Stimulated activated CD8-positive, alpha-beta memory T cell treated with anti-CD3 and anti-CD28 coated beads, Interleukin-2, amount 100 ng/mL, for 1 hour (primary cell): ENCODE measurements around the gene RFPL3.
"Not testable (repeated sequence)": the region's sequence is repeated elsewhere in the genome, so short reads cannot be mapped to it uniquely, and the experiment has no call there.

Experiments
- DNase-seq, 2 donors: peaks; one replicate each; pipeline ENCODE4 v3.0.0-alpha.2; 2020; ENCODE audit warnings: low read depth in 2 of 2

Gene RFPL3

GRCh38 chr22:32357567-32357966, at the start of gene RFPL3:
Gene RFPL3, plus strand, starts transcription at chr22:32357867. Its CDS starts 205 bp downstream, at chr22:32358072.
- not testable (repeated sequence) for DNase-seq

DNA sequence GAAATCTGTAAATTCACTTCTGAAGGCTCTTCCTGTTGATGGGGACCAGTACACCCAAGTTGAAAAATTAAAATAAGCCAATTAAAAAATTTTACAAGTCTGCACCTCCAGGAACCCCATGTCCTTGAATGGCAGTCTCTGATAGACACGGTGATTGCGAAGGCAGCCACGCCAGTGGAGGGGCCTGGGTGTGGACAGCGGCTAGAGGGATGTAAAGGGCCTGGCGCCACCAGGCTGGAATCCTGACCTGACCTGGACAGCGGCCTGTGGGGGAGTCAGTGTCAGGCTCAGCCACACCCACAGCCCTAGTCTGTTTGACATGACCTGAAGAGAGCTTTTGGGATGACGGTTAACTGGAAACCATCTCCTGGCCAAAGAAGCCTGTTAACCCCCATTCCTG, 49.5 kb upstream of the RFPL3 start:
- no peak for DNase-seq

DNA sequence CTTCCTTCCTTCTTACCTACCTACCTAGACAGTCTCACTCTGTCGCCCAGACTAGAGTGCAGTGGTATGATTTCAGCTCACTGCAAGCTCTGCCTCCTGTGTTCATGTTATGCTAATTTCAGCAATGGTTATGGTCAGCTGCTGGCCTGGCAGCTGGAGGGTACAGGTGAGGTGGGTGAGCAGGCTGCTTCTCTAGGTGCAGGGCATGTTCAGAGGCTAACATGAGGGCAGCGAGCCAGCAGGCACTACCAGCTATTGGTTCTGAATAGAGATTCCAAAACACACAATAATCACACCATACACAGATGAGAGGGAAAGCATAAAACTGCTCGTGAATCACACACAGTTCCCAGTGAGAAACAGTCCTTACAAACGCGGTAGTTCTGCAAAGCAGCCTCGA, 48.7 kb upstream of the RFPL3 start:
- DNase-seq, result no peak

DNA sequence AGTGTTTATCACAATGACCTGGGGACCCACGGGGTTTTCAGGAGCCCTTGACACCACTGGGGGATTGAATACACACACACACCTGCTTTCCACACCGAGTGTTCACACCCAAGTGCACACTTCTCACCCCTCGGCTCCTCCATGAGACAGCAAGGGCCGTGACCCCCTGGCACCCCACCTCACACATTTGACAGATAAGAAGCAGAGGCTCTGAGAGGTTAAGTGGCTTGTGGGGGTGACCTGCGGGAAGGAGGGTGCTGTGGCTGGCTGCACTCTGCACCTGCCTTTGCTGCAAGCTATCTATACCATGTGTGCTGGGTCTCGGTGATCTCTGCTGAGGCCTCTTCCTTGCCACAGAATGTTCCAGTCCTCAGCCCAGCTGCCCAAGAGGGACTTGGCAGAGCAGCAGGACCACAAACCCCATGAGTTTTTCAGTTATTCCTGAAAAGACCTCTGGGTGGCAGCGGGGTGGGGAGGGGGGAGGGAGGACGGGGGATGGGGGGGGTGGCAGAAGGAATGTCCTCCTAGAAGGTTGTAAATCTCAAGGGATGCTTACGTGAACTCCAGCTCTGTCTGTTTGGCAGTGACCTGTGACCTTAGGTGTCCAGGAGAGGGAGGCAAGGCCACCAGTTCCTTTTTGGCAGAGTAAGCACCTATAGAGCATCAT, 47.9 kb upstream of the RFPL3 start:
- no peak for DNase-seq

DNA sequence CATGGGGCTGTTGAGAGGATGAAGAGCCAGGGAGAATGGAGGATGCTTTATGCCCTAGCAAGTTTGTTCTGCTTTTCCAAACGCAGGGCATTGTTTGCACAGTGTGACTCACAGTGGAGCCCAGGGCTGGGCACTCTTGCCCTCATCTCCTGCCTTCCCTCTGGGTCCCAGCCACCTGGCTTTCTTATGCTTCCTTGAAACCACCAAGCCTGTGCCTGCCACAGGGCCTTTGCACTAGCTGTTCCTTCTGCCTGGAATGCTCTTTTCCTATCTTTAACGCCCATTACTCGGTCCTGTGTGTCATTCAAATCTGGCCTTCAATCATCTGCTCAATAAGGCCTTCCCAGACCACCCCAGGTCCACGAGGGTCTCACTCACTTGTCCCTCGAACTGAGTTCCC, 46.9 kb upstream of the RFPL3 start:
- DNase-seq, result no peak

GRCh38 chr22:32311551-32312071, 46.1 kb upstream of the RFPL3 start:
- DNase-seq, result no peak

DNA sequence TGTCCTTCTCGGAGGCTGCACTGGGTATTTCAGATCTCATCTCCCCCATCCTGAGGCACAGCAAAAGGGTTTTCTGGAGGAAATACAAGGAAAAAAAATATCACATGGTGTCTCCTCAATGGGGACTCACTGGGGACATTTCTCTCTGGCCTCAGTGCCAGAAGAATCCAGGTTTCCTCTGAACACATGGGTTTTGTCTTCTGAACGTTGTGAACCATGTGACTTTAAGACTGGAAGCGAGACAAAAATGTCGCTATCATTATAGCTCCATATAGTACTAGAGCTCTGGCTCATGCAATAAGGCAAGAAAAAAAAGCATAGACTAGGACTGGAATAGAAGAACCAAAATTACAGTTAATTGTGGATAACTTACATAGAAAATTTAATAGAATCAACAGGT, 44.9 kb upstream of the RFPL3 start:
- no peak for DNase-seq

DNA sequence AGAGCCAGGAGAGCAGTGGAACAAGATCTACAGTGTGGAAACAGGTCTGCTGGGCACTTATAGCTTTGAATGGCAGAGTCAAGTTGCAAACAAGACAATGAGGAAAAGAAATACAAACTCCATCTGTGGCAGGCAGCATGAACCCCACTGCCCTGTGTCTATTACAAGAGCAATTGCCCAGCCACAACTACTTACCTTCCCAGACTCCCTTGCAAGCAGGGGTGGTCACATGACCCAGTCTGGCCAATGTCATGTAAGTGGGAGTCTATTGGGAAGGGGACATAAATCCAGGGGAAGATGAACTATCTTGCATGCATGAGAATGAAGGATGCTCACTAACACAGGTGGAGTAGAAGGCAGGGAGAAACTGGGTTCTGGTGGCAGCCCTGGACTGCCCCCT, 44.1 kb upstream of the RFPL3 start:
- DNase-seq, result no peak

DNA sequence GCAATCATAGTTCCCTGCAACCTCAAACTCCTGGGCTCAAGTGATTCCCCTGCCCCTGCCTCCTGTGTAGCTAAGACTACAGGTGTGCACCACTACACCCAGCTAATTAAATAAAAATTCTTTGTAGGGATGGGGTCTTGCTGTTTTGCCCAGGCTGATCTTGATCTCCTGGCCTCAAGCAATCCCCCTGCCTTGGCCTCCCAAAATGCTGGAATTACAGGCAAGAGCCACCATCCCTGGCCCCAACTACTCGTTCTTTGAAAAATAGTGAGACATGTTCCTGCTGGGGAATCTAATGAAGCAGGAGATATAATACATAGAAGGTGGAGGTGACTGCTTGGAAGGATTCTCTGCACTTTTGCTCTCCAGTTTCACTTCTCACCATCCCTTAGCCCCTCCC, 40.1 kb upstream of the RFPL3 start:
- no peak for DNase-seq

DNA sequence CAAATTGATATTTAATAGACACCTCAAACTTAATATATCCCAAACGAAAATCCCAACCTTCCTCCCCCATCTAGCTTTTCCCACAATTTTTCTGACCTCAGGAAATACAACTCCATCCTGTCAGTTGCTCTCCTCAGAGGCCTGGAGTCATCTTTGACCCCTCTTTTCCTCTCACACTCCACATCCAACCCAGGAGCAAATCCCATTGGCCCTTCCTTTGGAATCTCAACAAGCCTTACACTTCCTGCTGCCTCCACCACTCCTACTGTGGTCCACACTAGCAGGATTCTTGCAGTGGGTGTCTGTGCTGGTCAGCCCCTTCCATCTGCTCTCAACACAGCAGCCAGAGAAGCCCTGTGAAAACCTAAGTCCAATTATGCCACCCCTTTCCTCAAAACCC, 39.3 kb upstream of the RFPL3 start:
- DNase-seq, result no peak

DNA sequence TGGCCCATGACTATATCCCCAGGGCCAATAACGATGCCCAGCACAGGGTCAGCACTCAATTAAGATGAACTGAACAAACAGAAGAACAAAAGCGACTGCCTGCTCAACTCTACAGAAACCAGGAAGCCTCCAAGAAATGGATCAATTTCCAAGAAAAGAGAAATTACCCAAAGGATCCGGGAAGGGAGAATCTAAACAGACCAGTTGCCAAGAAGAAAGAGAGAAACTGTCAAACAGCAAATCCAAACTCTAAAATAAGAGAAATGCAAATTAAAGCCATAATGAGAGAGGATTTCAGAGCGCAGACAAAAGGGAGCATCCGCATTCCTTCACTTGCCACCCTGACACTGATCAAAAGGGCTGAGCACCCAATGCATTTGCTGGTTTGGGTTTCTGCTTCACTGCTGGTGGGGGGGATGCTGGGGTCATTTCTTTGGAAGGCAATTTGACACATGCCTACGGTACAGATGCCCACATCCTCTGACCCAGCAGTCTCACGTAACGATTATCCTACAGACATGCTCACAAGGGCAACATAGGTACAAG, 37.7 kb upstream of the RFPL3 start:
- no peak for DNase-seq

GRCh38 chr22:32322986-32323385, 34.7 kb upstream of the RFPL3 start:
- DNase-seq, result no peak

DNA sequence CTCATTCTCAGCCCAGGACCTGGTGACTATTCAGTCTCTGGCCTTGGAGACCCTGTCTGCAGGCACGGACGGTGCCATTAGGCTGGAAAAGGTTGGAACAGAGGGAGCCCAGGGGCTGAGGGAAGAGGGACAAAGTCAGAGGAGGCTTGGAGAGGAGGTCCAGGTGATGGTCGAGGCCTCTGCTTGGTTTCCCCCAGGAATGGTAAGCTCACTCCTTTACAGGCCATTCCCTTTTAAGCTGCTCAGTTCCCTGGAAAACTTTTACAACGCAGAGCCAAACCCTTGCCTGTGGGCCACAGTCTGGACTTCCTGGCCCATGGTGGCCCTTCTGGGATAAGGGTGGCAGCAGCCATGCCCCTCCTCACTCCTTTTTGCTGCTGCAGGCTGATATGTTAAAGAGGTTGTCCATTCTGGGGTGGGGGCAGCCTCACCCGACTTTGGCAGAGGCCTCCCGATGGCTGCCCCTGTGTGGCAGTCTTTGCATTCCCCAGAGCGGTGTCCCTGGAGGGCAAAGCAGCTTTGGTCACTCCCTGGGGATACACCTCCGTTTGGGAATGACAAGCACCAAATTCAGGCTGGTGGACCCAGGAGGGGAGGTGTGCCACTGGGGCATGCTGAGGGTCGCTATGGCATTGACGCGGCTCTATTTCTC, 34.0 kb upstream of the RFPL3 start:
- no peak for DNase-seq

- no peak for DNase-seq
These were observed 32.9 kb upstream of the RFPL3 start for GRCh38 chr22:32324505-32325415.

DNA sequence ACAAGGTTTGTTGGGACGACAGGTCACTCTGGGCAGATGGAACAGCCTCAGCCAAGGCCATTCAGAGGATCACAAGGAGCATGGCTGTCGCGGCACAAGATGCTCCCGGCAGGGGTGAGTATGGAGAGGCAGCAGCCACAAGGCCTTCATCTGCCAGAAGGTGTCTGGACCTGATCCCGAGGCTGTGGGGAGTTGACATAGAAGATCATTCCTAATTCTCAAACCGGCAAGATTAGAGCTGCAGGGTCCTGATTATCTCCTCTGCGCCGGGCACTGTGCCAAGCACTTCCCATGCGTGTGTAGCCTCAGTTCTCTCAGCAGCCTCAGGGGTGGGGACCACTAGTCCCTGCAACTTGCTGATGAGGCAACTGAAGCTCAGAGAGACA, 32.3 kb upstream of the RFPL3 start:
- DNase-seq, result no peak

DNA sequence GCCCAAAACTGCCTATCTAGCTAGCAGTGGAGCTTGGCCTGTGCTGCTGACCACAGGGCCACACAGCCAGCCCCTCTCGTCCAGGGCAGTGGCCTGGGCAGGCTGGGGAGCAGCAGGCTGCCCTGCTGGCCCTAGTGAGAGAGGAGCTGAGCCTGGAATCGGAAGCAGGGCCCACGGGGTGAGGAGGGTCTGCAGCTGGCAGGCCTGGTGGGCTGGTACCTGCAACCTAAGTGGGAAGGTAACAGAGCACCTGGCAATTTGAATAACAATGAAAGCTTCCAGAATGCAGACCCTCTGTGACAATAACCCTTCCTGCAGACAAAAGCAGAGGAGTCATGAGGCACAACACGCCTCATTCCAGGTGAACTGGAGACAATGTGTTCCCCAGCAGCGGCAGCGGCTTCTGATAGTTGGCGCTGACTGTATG, 31.8 kb upstream of the RFPL3 start:
- DNase-seq, result no peak

- no peak for DNase-seq
These were observed 31.0 kb upstream of the RFPL3 start for GRCh38 chr22:32326647-32327046.

- no peak for DNase-seq
These were observed 30.6 kb upstream of the RFPL3 start for GRCh38 chr22:32327066-32327465.

DNA sequence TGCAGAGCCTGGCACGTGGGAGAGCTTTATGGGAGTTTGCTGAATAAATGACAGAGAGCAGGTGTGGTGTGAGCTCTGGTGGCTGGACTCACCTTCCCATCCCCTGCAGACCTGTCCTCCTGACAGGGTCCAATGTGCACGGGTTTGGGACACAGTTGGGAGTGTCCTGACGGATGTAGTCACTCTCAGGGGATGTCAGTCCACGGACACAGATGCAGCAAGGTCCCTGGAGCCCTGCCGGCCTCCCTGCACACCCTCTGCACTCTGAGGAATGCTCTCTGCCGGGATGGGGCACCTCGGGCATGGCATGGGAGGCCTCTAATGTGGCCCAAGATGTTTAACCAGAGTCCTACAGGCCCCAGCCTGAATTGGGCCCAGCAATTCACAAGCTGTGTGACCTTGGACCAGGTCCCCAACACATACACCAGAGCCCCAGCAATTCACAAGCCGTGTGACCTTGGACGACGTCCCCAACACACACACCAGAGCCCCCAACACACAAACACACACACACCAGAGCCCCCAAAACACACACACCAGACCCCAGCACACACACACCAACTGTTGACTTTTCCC, 30.0 kb upstream of the RFPL3 start:
- no peak for DNase-seq

DNA sequence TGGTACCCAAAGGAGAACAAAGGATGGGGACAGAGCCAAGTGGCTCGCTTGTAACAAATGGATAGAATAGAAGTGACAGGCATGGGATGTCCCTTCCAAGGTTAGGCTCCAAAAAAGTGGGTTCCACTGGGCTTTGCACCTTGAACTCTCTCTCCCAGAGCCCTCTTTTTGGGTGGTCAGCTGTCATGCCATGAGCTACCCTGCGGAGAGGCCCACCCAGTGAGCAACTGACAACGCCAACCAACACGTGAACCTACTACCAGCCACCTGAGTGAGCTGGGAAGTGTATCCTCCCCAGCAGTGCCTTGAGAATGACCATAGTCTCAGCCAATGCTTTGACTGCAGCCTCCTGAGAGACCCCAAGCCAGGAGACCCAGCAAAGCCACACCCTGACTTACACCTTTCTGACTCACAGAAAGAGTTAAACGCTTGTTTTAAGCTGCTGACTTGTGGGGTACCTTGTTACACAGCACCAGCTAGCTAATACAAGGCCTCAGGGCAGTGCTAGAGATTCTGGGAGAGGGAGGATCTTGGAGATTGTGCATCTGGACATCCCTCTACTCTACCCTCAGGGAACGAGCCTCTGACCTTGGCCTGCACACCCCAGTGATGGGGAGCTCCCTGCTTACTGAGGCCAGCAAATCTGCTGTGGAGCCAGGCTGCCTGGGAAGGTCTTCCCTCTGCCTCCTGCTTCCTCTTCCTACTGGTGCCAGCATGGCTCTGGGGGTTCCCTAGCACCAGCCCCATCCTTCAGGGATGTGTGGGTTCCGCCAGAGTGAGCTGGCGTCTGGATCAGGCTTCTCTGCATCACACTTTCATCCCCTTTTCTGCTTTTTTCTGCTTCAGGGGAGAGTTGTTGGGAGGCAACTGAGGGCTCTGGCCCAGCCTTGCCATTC, 29.1 kb upstream of the RFPL3 start:
- DNase-seq, result no peak

DNA sequence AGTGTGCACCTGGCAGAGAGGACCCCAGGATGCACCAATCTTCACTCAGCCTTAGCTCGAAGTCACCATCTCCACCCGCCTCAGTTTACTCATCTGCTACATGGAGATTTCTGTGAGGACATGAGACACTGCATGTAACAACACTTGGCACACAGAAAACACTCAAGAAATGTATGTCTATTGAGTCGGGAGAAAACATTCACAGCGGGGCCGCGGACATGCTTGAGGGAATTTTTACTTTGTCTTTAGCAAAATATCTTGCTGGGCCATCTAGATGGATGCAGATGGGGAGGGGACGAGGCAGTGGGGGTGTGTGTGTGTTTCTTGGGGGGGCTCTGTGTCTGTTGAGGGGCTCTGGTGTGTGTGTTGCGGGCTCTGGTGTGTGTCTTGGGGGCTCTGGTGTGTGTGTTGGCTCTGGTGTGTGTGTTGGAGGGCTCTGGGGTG, 28.4 kb upstream of the RFPL3 start:
- DNase-seq, result no peak
